ENCODE measurements around the gene ENAH.

The ENAH gene

DNA sequence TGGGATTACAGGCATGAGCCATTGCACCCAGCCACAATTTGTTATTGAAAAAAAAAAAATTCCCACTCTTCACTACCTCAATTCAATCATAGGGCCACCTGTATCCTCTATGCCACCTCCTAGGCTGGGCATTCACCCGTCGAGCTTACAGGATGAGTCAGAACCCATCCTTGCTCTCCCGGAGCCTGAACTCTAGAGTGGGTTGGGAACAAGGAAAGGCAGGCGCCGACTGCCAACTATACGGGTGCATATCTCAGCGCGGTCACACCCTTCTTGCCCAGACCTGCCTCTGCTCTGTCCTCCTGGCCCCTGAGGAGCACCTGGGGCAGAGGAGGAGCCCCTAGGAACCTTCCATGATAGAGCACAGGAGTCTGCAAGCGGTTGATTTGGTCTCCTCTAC lies 203.7 kb downstream of the ENAH start:
- no peak for DNase-seq

GRCh38 chr1:225448146-225448805 lies 204.6 kb downstream of the ENAH start:
- DNase-seq, result no peak

DNA sequence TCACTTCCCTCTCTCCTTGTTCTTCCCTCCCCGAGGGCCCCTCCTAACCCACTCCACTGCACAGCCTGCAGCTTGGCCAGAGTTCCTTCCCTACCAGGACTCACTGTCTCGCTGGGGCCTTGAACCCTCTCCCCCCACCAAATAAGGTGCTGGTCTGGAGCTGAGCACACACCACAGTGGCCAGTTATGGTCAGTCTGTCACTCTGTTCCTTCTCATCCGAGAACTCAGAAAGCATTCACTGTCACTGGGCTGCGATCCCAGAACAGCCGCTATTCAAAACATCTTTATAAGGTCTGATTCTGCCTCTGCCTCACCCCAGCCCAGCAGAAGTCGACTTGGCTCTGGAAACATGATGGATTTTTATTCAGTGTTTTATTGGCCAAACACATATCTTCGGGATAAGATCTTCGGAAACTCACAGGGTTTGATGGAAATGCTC lies 205.3 kb downstream of the ENAH start:
- DNase-seq, result no peak

DNA sequence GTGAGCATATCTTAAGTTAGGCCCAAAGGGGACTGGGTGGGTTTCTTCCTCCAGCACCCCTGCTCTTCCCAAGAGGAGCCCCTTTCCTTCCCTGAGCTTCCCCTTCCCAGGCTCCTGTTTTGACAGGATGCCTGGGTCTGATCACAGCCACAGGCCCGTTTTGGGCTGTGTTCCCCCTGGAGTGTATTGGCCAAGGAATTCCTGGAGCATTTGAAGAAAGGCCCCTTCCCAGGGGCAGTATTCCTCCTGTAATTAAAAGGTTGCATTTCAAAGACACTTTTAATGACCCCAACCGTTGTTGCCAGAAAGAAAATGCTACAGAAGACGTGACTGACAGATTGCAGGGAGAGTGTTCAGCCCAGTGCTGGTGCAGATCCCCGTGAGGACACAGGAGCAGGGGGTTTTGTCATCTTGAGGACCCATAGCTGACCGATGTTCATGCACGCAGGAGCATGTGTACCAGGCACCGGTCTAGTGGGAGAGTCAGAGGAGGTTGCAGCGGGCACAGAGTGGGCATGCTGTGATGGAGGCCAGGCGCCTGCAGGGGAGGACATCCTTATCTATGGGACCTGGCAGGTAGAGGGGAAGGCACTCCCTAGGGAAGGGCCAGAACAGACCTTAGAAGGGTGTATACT lies 205.8 kb downstream of the ENAH start:
- no peak for DNase-seq

DNA sequence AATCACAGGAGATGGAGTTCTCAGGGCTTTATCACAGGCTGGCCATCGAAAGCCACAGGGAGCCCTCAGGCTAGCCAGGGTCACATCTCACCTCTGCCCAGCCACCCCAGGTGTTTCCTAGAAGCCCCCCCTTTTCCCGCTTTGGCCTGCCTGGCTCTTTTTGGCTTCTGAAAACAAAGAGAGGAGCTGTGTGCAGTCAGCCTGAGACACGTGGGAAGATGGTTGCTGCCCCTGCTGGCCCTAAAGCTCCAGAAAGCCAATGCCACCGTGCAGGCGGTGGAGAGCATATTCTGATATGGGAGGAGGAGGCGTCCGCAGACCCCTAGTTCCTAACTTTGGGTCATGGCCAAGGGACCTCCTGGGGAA lies 206.3 kb downstream of the ENAH start:
- DNase-seq, result no peak

GRCh38 chr1:225445639-225446594 lies 207.0 kb downstream of the ENAH start:
- DNase-seq, result peak; percentile 22

- DNase-seq, result no peak
Measured at GRCh38 chr1:225442123-225442505, 210.8 kb downstream of the ENAH start.

DNA sequence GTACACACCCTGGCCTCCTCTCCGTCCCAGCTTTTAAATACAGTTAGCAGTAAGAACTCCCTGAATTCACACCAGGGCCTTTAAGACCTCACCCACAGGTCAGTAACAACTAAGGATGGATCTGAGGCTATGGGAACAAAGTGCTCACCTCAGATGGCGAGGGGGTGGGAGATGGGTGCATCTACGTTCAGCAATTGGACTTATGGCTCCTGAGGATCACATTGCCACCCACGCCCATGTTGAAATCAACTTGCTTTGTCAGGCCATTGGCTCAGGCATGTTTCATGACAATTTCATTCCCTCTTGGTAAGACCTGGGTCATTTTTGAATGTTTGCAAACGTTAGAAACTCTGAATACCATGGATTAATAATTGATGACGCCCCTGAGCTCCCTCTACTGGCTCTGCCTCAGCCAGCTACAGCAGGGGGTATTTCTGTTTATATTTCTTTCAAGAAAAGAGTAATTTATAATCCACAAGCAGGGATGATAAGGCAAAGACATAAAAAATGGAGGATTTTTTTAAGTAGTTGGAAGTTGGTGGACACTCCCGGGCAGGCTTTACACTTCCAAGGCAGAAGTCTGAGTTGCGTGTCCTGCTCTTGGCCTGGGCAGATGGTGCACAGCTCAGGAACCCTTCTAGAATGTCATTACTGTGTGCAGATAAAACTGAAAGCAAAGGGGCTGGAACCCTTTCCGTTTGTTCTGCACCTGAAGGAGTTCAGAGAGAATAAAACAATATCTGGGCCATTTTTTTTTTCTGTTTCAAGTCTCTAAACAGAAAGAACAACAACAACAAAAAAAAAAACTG lies 211.4 kb downstream of the ENAH start:
- DNase-seq, result no peak

DNA sequence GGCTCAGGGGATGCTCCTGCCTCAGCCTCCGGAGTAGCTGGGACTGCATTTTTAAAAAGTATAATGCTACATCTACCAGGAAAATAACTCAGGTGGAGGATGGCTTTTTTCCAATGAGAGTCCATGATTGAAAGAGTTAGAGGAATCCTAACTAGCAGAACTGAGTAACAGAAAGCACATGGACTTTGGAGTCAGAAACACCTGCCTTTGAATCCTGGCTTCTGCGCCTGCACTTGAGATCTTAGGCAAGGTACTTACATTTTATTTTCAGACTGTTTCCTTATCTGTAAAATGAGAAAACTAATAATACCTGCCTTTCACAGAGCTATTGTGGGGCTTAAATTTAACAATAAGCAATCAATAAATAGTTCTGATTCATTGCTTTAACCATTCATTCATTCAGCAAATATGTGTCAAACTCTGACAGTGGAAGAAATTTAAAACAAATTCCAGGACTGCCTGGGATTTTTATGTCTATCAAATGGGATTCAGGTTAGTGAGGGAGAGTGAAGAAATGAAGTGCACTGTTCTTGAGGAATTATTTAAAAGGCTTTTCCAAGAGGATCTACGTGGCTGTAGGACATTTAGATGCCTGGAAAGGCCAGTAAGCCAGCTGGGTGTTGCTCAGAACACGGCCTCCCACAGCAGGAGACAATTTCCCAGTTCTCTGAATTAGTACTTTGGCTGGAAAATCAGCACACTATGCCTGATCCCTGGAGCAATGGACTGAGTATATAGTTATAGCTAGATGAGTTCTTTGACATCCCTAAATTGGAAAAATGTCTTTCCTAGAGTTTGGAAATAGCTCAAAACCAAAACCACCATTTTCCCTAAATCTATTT lies 212.3 kb downstream of the ENAH start:
- DNase-seq, result no peak

DNA sequence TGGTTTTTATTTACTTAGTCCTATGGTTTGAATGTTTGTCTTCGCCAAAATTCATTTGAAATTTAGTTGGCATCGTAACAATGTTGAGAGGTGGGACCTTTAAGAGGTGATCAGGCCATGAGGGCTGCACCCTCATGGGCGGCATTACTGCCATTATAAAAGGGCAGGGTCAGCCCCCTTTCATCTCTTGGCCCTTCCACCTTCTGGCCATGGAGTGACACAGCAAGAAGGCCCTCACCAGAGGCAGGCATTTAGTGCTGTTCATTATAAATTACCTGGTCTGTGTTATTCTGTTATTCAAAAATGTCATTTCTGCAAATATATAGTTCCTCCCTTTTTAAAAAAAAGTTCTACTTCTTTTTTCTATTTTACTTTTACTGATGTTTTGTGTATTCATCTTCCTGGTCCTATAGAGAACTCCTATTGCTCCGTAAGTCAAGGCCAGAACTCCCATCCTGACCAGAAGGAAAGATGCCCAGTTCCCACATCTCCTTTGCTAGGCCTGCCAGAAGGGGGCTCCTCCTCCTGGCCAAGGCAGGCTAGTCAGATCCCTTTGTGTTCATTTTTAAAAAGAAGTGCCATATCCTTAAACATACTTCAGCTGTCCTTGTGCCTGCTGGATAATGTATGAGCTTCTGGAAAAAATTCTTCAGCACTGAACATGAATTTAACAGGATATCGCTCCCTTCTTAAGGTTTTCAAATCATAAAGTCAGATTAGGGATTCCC lies 215.0 kb downstream of the ENAH start:
- no peak for DNase-seq
